ENCODE data around the gene RNF43. TPM values are rescaled to one million over a fixed set of nuclear protein-coding genes. Genes with fewer than 3 reads are reported as not detected.

Gene RNF43
- total and polyA plus RNA-seq, 2 of the 13 experiments (the other 11 are each of a cell fraction or from before 2014, with no cell fraction given), result 31.0 to 53.4 TPM

GRCh38 chr17:58391302-58391984 lies 25.9 kb downstream of the RNF43 start (continued):
- 0 out of 2 replicates have a peak, but pooled peaks have one; percentile 19 for TF ChIP-seq ZBTB14 (CRISPR knock-in tag; IDR thresholded peaks at IDR 0.05)
- TF ChIP-seq, protein P1, sequence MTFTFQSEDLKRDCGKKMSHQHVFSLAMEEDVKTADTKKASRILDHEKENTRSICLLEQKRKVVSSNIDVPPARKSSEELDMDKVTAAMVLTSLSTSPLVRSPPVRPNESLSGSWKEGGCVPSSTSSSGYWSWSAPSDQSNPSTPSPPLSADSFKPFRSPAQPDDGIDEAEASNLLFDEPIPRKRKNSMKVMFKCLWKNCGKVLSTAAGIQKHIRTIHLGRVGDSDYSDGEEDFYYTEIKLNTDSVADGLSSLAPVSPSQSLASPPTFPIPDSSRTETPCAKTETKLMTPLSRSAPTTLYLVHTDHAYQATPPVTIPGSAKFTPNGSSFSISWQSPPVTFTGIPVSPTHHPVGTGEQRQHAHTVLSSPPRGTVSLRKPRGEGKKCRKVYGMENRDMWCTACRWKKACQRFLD (CRISPR knock-in tag; IDR thresholded peaks at IDR 0.05; ENCODE audit: borderline replicate concordance), result peak; percentile 83; the same call in 1 of the 2 replicates
- TF ChIP-seq NR2F6 (IDR thresholded peaks at IDR 0.05), result peak; percentile 98
- TF ChIP-seq NR2F6 (CRISPR knock-in tag; IDR thresholded peaks at IDR 0.05), result peak; percentile 98
- TF ChIP-seq HOXA3 (CRISPR knock-in tag; IDR thresholded peaks at IDR 0.05), result peak; percentile 94
- peak; percentile 71; the same call in 1 of the 2 replicates for TF ChIP-seq FIP1L1 (IDR thresholded peaks at IDR 0.05; ENCODE audit: borderline replicate concordance, insufficient read depth, low read depth, low read length)
- TF ChIP-seq, protein P2, sequence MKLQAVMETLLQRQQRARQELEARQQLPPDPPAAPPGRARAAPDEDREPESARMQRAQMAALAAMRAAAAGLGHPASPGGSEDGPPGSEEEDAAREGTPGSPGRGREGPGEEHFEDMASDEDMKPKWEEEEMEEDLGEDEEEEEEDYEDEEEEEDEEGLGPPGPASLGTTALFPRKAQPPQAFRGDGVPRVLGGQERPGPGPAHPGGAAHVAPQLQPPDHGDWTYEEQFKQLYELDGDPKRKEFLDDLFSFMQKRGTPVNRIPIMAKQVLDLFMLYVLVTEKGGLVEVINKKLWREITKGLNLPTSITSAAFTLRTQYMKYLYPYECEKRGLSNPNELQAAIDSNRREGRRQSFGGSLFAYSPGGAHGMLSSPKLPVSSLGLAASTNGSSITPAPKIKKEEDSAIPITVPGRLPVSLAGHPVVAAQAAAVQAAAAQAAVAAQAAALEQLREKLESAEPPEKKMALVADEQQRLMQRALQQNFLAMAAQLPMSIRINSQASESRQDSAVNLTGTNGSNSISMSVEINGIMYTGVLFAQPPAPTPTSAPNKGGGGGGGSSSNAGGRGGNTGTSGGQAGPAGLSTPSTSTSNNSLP (IDR thresholded peaks at IDR 0.05; ENCODE audit: low read depth, low read length), result peak; percentile 98
- TF ChIP-seq ZNF674 (CRISPR knock-in tag; IDR thresholded peaks at IDR 0.05; ENCODE audit: low read depth), result no peak
- TF ChIP-seq MBD4 (IDR thresholded peaks at IDR 0.05; ENCODE audit: borderline replicate concordance, low read length), result peak; percentile 99
- TF ChIP-seq ZNF577 (CRISPR knock-in tag; IDR thresholded peaks at IDR 0.05; ENCODE audit: borderline replicate concordance, low read depth), result no peak
- TF ChIP-seq, protein P3, sequence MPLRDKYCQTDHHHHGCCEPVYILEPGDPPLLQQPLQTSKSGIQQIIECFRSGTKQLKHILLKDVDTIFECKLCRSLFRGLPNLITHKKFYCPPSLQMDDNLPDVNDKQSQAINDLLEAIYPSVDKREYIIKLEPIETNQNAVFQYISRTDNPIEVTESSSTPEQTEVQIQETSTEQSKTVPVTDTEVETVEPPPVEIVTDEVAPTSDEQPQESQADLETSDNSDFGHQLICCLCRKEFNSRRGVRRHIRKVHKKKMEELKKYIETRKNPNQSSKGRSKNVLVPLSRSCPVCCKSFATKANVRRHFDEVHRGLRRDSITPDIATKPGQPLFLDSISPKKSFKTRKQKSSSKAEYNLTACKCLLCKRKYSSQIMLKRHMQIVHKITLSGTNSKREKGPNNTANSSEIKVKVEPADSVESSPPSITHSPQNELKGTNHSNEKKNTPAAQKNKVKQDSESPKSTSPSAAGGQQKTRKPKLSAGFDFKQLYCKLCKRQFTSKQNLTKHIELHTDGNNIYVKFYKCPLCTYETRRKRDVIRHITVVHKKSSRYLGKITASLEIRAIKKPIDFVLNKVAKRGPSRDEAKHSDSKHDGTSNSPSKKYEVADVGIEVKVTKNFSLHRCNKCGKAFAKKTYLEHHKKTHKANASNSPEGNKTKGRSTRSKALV (CRISPR knock-in tag; IDR thresholded peaks at IDR 0.05), result peak; percentile 92; the same call in 1 of the 2 replicates
- TF ChIP-seq, protein P4, sequence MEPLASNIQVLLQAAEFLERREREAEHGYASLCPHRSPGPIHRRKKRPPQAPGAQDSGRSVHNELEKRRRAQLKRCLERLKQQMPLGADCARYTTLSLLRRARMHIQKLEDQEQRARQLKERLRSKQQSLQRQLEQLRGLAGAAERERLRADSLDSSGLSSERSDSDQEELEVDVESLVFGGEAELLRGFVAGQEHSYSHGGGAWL (CRISPR knock-in tag; IDR thresholded peaks at IDR 0.05), result peak; percentile 64; the same call in 1 of the 2 replicates
- TF ChIP-seq ZNF501 (CRISPR knock-in tag; IDR thresholded peaks at IDR 0.05), result peak; percentile 100
- no peak for TF ChIP-seq HOXA7 (CRISPR knock-in tag; IDR thresholded peaks at IDR 0.05)
- TF ChIP-seq, protein P5, sequence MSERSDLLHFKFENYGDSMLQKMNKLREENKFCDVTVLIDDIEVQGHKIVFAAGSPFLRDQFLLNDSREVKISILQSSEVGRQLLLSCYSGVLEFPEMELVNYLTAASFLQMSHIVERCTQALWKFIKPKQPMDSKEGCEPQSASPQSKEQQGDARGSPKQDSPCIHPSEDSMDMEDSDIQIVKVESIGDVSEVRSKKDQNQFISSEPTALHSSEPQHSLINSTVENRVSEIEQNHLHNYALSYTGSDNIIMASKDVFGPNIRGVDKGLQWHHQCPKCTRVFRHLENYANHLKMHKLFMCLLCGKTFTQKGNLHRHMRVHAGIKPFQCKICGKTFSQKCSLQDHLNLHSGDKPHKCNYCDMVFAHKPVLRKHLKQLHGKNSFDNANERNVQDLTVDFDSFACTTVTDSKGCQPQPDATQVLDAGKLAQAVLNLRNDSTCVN (CRISPR knock-in tag; IDR thresholded peaks at IDR 0.05; ENCODE audit: borderline replicate concordance), result peak; percentile 94
- TF ChIP-seq GATAD1 (CRISPR knock-in tag; IDR thresholded peaks at IDR 0.05), result peak; percentile 78
- TF ChIP-seq ZNF260 (CRISPR knock-in tag; IDR thresholded peaks at IDR 0.05; ENCODE audit: borderline replicate concordance, low read depth), result no peak
- no peak for TF ChIP-seq ZNF839 (CRISPR knock-in tag; IDR thresholded peaks at IDR 0.05; ENCODE audit: borderline replicate concordance)
- TF ChIP-seq RCOR2 (CRISPR knock-in tag; IDR thresholded peaks at IDR 0.05), result peak; percentile 99
- no peak for TF ChIP-seq ZNF20 (CRISPR knock-in tag; IDR thresholded peaks at IDR 0.05)
